Parathyroid adenoma (tissue), 2 donors: ENCODE results near the gene EGFL8.
"Not testable (repeated sequence)": the region's sequence is repeated elsewhere in the genome, so short reads cannot be mapped to it uniquely, and the experiment has no call there.

Source experiments
- H2AFZ ChIP-seq: fragments of 300-600 bp; sonication (generic); one replicate; pipeline ENCODE4 v1.7.0; 2017; ENCODE audit warnings: antibody characterized with exemption, mild to moderate bottlenecking
- H3K27ac ChIP-seq: fragments of 300-600 bp; sonication (generic); one replicate; pipeline ENCODE4 v1.7.0; 2017
- H3K27me3 ChIP-seq: fragments of 300-600 bp; sonication (generic); one replicate; pipeline ENCODE4 v1.7.0; 2017; ENCODE audit warnings: low read length; ENCODE audit not compliant: control insufficient read depth, insufficient read depth
- H3K36me3 ChIP-seq: fragments of 300-600 bp; sonication (generic); one replicate; pipeline ENCODE4 v1.7.0; 2017; ENCODE audit warnings: low read length; ENCODE audit not compliant: control insufficient read depth, insufficient read depth
- H3K4me1 ChIP-seq: fragments of 300-600 bp; sonication (generic); one replicate; pipeline ENCODE4 v1.7.0; 2017; ENCODE audit warnings: control low read depth
- H3K4me2 ChIP-seq: fragments of 300-600 bp; sonication (generic); one replicate; pipeline ENCODE4 v1.7.0; 2017; ENCODE audit warnings: low read length
- H3K4me3 ChIP-seq: fragments of 300-600 bp; sonication (generic); one replicate; pipeline ENCODE4 v1.7.0; 2017; ENCODE audit warnings: low read depth, low read length
- H3K79me2 ChIP-seq: fragments of 300-600 bp; sonication (generic); one replicate; pipeline ENCODE4 v1.7.0; 2017; ENCODE audit warnings: control low read depth
- H3K9ac ChIP-seq: fragments of 300-600 bp; sonication (generic); one replicate; pipeline ENCODE4 v1.7.0; 2017; ENCODE audit warnings: mild to moderate bottlenecking
- H3K9me3 ChIP-seq: fragments of 300-600 bp; sonication (generic); one replicate; pipeline ENCODE4 v1.7.0; 2017; ENCODE audit warnings: low read length; ENCODE audit not compliant: control insufficient read depth
- CTCF ChIP-seq: fragments of 300-600 bp; sonication (generic); IDR thresholded peaks from one replicate; pipeline ENCODE4 v1.7.0; 2017; ENCODE audit warnings: antibody characterized with exemption, mild to moderate bottlenecking
- donor health status: primary hyperparathyroidism.

Gene EGFL8

GRCh38 chr6:32190054-32190851, 25.9 kb downstream of the EGFL8 start, which contains the start of gene PBX2:
Gene PBX2, minus strand, starts transcription at chr6:32190202. Its CDS starts 287 bp downstream, at chr6:32189915.
- no peak for TF ChIP-seq CTCF
- Histone ChIP-seq H3K9ac (peak within 1 kb of the TSS; percentile 42), H3K79me2 (peaks cover 4% of the 10 kb centered on the region), H3K27ac (peak within 1 kb of the TSS; percentile 85), H3K27me3 (no peaks in the 10 kb centered on the region), H3K4me3 (peak within 1 kb of the TSS; percentile 72), H3K9me3 (no peaks in the 10 kb centered on the region), H3K4me2 (peak within 1 kb of the TSS; percentile 84), H2AFZ (peak within 1 kb of the TSS; percentile 70), H3K36me3 (no peaks in the 10 kb centered on the region), H3K4me1 (peaks cover 7% of the 10 kb centered on the region)

GRCh38 chr6:32190911-32191677, 26.7 kb downstream of the EGFL8 start:
- Histone ChIP-seq H3K79me2 (peaks cover 4% of the 10 kb centered on the region), H3K27ac (peak overlapping the region; percentile 85), H3K27me3 (no peaks in the 10 kb centered on the region), H2AFZ (peak overlapping the region; percentile 38), H3K36me3 (no peaks in the 10 kb centered on the region), H3K4me3 (peak overlapping the region; percentile 72), H3K4me1 (peaks cover 7% of the 10 kb centered on the region), H3K9me3 (no peaks in the 10 kb centered on the region), H3K4me2 (no peak overlapping the region), H3K9ac (no peak overlapping the region)
- no peak for TF ChIP-seq CTCF

- Histone ChIP-seq H3K27me3 (no peaks in the 10 kb centered on the region), H3K79me2 (peaks cover 4% of the 10 kb centered on the region), H3K4me3 (peak overlapping the region; percentile 13), H3K36me3 (no peaks in the 10 kb centered on the region), H3K4me2 (peak overlapping the region; percentile 12), H3K9ac (no peak overlapping the region), H3K4me1 (peaks cover 7% of the 10 kb centered on the region), H2AFZ (no peak overlapping the region), H3K27ac (peak overlapping the region; percentile 85), H3K9me3 (no peaks in the 10 kb centered on the region)
- no peak for TF ChIP-seq CTCF
These were observed 27.6 kb downstream of the EGFL8 start for GRCh38 chr6:32191696-32192607.

- peak within 1 kb of the TSS; percentile 43 for H3K4me2 ChIP-seq
- no peaks in the 10 kb centered on the region for H3K27me3 ChIP-seq
- no peak for TF ChIP-seq CTCF
- H3K9me3 ChIP-seq: no peaks in the 10 kb centered on the region
- H3K9ac ChIP-seq: no peak within 1 kb of the TSS
- H3K4me3 ChIP-seq: peak within 1 kb of the TSS; percentile 13
- H3K4me1 ChIP-seq: peaks cover 7% of the 10 kb centered on the region
- no peaks in the 10 kb centered on the region for H3K36me3 ChIP-seq
- H2AFZ ChIP-seq: no peak within 1 kb of the TSS
- H3K27ac ChIP-seq: peak within 1 kb of the TSS; percentile 85
- peaks cover 4% of the 10 kb centered on the region for H3K79me2 ChIP-seq
These were observed 28.2 kb downstream of the EGFL8 start, which contains the start of gene GPSM3 for GRCh38 chr6:32192608-32193039. Gene GPSM3, minus strand, starts transcription at chr6:32192643. Its CDS starts 130 bp downstream, at chr6:32192513.

GRCh38 chr6:32193096-32193495, 28.7 kb downstream of the EGFL8 start:
- H3K27me3 ChIP-seq, H2AFZ ChIP-seq, H3K4me3 ChIP-seq, H3K9ac ChIP-seq, H3K36me3 ChIP-seq, H3K4me1 ChIP-seq, H3K9me3 ChIP-seq, H3K79me2 ChIP-seq: not testable (repeated sequence)
- Histone ChIP-seq H3K4me2 (peak overlapping the region; percentile 43), H3K27ac (peak overlapping the region; percentile 13)
